Measurements from ENCODE around the gene CABP7.

CABP7 gene

DNA sequence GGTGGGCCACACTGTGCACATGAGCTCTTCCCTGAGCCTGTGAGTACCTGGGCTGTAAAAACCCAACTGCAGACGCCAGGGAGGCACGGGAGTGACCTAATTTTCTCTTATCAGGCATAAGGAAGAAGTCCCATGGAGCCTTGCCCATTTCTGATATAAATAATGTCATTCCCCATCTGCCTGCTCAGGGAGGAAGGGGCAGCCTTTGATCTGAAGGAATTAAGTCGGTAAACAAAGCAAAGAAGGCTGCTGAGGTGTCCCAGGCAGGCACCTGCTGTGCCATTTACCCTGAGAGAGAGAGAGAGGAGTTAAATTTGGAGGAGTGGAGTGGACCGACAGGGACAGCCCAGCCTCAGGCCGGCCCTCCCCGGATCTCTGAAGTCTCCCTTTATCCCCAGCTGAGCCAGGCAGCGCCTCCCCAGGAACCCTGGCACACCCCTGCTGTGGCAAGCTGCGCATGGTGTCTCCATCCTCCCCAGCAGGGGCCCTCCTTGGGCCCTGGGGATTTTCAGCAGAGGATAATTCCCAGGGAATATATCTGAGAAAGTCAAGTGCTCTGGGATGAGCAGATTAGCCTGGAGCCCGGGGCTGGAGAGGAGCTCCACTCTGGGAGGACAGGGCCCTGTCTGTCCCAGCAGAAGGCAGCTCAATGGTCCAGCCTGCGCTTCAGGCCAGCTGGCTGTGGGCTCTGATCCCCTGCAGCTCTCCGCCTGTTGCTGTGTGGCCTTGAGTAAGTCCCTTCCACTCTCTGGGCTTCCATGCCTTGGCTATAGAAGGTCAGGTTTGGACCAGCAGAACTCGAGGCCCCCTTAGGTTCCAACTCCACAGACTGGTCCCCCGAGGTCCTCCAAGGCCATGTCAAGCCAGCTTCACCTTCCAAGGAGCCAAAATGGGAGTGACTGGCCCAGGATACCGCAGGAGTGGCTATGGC, 17.5 kb upstream of the CABP7 start:
- DNase-seq (ENCODE audit: low read depth in 2 of 2), result no peak

DNA sequence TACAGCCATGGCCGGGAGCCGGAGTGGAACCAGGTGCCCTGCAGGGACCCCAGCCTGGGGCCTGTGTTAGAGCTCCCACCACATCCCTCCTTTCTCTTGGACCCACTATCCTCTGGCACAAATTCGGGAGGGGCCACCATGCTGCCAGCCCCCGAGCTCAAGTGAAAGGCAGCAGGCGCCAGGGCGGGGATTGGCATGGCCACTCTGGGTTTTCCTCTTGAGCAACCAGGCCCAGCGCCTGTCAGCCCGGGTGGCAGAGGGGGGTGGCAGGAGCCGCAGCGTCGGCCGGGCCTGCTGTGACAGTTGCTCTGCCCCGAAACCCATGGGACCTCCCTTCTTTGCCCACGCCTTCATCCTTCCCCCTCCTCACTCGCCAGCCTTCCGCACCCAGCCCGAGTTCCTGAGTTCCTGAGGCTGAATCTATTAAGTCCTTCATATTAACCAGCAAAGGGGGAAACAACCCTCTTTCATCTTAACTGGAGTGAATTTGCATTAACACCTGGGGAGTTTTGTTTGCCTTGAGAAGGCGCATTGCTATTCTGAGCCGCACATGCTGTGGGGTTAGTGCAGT, 16.8 kb upstream of the CABP7 start:
- DNase-seq (ENCODE audit: low read depth in 2 of 2), result no peak

DNA sequence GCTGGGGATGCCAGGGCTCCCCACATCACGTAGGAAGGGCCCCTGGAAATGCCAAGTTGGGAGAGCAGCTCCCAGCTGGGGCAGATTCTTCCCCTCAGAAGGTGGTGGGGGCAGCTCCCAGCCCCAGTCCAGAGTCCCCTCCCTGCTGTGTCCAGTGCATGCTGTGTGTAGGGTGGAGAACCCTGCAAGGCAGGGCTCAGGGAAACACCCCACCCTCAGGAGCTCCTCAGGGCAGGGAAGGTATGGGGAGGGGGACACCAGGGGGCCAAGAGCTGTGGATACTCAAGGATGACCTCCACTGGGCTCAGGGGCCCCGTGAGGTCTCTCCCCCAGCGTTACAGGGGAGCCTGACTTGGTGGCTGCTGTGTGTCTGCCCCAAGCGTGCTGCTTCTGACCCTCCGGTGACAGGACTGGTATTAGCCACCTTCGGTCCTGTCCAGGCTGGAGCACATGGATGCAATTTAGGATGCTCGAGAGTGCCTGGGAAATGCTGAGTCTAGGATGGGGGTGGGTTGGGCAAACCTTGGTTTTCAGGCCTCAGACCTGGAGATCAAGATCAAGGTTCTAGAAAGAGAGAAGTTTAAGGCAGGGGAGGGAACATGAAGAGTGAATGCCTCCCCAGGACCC, 16.1 kb upstream of the CABP7 start:
- DNase-seq (ENCODE audit: low read depth in 2 of 2), result no peak

DNA sequence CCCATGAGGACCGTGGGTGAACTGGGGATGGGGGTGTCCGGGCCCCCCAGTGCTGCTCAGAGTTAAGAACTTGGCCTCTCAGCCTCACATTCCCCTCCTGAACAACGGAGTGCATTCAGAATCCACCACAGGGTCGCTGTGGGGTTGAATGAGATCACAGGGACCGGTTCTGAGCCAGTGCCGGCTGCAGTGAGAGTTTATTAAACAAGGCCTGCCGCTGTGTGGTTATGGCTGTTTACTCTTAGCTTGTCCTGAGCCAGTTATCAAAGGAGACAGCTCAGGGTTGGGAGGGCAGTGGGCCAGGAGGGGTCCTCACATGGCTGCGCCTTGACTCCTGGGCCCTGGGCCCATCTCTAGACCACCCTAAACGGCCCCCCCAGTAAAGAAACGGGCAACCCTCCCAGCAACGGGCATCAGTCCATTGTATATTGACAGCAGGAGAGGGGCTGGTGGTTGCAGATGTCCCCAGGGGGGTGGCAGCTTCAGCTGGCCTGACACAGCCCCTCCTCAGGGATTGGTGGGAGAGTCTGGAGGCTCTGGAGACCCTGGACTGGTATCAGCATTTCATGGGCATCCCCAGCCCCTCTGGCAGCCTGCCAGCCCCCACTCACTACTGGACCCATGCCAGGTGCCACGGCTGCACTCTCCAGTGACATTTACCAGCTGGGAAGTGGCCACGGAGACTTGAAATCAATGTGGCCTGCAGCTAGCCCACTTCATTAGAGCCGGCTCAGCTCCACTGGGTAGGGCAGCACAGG, 15.1 kb upstream of the CABP7 start:
- DNase-seq (ENCODE audit: low read depth in 2 of 2), result no peak

DNA sequence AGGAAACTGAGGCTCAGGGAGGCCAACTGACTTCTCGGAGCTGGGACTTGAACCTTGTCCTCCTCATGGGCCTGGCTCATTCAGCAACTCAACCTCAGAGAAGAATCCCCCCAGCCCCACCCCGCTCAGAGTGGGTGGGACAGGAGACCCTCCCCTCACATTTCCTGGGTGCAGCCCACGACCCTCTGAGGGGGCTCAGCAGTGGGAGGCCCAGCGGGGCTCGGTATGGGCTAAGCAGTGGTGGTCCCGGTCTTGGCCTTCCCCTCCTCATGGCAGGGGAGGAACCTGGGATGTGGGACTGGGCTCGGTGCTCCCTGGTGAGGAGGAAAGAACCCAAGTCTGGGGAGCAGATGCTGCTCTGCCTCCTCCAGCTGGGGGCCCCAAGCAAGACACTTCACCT, 14.2 kb upstream of the CABP7 start:
- no peak for DNase-seq (ENCODE audit: low read depth in 2 of 2)

DNA sequence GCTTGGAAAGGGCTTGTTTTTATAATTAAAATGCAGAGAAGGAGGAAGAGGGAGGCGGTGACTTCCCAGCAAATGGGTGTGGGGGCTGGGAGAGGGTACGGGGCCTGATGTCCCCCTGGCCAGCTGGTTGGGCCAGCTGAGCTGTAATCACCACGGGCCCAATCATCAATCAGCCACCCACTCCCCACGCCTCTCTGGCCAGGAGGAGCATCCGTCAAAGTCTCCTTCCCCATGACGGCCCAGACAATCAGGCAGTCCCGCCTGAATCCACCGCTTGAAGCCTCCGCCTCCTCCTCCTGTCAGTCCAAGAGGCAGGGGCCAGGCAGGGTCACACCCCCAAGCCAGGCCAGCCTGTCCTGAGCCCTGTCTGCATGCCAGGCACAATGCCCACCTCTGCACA, 13.3 kb upstream of the CABP7 start:
- no peak for DNase-seq (ENCODE audit: low read depth in 2 of 2)

DNA sequence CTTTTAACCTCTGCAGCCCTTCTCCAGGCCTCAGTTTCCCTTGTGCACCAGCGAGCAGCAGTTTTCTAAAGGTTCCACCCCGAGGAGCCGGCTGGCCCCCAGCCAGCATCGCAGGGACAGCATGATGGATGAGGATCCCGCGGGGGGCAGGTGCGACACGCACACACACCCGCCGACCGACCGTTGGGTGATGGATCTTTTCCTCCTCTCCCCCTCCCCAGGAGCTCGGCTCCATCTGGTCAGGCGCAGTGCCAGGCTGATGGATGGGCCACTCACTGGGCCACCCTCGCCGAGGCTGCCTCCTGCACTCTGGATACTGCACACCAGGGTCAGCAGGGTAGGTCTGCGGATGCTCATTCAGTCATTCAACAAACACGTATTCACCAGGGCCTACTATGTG, 12.8 kb upstream of the CABP7 start:
- DNase-seq (ENCODE audit: low read depth in 2 of 2), result no peak

DNA sequence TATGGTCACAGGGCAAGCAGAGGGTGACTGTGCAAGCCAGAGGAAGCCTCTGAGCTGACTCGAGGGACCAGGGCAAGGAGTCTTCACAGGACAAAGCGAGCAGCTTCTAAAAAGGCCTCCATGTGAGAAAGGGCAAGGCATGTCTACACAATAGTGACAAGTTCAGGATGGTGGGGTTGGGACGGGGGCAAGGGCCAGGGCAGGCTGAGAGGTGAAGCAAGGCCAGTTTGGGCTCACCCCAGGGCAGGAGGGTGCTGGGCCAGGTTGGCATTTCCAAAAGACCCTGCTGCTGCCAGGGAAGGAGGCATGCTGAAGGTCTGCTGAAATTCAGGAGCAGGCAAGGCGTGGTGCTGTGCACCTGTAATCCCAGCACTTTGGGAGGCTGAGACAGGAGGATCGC, 12.3 kb upstream of the CABP7 start:
- DNase-seq (ENCODE audit: low read depth in 2 of 2), result no peak

DNA sequence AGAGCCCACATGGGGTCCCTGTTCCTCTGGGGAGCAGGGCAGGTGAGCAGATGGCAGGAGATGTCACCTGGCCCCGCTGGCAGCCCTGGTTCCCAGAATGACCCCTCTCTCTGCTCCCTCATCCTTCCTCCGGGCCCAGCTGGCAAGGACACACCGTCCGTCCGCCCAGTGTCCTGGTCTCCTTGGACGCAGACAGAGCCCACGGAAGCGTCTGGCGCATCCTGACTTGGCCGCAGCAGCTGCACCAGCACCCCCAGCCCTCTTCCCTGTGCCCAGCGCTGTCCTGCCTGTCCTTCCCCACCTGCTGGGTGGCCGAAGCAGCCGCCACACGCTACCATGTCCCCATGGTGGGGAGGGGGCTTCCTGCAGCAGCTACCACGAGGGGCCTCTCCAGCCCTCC, 9.6 kb upstream of the CABP7 start:
- no peak for DNase-seq (ENCODE audit: low read depth in 2 of 2)

DNA sequence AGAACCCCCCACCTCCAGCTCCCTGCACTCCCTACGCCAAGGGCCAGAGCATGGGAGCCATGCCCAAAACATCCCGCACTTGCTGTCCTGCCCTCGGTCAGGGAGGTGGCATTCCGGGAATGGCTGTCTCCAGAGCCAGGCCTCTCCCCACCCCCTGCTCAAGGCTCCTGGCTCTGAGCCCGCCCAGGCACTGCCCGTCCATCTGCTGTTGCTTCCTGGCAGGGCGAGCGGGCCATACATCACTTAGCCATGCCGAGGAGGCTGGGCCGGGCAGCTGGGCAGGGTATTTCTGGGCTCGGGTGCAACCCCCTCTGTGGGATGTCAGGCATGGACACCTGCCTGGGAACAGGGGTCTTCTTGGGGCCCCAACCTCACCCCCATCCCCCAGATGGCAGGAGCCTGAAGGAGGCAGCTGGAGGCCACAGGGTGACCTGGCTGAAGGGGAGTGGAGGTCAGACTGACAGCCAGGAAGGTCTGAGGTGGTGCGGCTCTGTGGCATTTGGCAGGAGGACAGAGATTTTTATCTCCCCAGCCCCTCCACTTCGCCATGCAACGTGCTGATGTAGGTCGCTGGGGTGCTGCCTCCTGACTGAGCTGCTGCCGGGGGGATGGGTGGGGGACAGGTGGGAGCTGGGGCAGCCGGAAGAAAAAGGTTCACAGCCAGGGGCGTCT, 8.7 kb upstream of the CABP7 start:
- no peak for DNase-seq (ENCODE audit: low read depth in 2 of 2)

DNA sequence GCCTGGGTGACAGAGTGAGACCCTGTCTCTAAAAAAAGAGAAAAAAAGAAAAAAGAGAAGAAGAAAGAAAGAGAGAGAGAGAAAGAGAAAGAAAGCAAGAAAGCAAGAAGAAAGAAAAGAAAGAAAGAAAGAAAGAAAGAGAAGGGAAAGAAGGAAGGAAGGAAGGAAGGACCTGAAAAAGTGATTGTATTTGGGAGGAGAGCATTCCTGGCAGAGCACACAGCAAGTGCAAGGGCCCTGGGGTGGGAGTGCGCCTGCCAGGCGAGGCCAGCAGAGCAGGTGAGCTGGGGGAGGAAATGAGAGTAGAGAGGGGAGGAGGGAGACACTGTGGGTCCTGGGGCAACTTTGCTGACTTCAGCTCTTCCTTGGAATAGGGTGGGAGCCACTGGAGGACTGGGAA, 7.7 kb upstream of the CABP7 start:
- DNase-seq (ENCODE audit: low read depth in 2 of 2), result no peak

DNA sequence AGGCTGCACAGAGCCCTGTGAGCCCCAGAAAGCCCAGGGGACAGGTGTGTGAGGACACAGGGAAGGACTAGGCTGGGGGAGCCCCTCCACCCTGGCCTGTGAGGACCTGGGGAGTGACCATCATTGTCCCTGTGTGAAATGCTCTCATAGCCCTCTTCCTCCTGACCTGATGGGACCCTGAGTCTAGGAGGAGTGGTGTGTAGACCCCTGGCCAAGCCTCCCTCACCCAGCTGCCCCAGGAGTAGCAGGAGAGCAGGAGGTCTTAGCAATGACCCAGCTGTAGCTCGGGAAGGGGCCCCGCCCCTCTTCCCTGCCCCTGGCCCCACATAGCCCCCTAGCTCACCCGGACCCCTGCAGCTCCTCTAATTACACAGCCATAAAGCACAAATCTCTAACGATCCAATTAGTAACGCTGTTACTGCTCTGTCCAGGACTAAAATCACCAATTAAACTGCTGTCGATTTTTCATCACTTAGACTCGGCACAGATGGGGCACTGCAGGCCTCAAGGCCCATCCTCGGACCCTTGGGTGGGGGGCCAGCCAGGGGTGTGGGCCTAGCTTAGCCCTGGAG, 6.6 kb upstream of the CABP7 start:
- DNase-seq (ENCODE audit: low read depth in 2 of 2), result no peak

DNA sequence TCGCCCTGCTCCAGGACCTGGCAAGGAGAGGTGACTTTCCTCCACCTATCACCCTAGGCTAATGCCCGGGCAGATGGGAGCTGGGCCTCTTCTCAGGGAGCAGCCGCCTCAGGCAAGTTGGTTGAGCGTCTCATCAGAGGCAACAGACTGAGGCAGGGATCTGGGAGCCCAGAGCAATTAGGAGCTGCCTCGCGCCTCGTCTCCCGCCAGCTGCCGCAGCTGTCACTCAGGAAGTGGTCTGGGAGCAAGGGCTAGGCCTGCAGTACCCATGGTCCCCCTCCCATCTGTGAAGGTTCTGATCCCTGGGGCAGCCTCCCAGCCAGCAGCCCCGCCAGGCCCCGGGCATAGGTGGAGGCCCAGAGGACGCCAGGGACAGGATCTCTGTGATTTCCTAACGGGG, 4.6 kb upstream of the CABP7 start:
- no peak for DNase-seq (ENCODE audit: low read depth in 2 of 2)

DNA sequence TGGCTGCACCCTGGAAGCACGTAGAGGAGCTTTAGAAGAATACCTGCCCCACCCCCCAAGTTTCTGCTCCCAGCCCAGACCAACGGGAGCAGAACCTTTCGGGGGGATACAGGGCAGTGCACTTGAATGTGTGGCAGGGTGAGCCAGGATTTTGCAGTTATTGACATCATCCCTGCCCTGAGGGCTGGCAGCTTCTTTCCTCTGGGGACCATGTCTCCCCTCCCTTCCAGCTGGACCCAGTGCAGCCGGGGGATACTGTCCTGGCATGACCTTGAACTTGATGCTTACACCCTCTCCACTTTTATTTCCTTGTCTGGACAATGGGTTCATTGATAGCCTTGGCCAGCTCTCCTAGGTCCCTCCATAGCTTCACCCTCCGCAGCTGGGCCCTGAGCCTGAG, 4.1 kb upstream of the CABP7 start:
- no peak for DNase-seq (ENCODE audit: low read depth in 2 of 2)

DNA sequence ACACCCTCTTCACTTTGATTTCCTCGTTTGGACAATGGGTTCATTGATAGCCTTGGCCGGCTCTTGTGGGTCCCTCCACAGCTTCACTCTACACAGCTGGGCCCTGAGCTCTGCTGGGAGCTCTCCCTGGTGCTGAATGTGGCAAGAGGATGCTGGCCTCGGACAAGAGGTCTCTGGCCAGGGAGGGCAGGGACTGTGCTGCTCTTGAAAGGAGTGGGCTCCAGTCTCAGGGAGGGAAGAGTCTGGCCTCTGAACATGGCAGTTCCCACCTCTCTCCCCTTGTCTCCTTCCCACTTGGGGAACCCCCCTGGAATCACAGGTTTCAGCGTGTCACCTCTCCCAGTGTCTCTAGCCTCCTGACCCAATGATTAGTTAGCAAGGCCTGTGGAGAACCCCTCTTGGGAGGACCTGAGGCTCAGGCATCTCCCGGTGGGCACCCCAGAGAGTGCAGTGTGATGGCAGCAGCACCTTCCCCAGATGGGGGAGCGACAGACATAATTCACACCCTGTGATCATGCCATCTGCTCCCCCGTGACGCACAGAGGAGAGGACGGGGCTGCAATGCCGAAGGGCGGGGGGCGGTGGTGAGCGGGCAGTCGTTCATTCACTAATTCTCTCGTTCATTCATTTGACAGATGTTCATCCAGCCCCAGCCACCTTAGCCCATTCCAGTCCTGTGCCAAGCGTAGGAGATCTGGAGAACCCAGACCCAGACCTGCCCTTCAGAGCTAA, 2.8 kb upstream of the CABP7 start:
- DNase-seq (ENCODE audit: low read depth in 2 of 2), result peak in 1 of 2 donors; percentile 9

DNA sequence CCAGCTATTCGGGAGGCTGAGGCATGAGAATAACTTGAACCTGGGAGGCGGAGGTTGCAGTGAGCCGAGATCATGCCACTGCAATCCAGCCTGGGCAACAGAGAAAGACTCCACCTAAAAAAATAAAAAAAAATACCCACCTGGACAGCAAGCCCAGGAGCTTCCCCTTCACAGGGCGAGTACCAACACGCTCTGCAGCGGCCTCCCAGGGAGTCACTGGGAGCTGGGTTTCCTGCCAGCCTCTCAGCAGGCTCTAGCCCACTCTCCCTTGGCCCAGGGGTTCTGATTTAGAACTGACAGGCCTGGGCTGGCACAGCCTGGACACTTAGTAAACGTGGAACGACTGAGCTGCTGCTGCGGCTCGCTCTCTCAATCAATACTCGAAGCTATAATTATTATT, 2.0 kb upstream of the CABP7 start:
- DNase-seq (ENCODE audit: low read depth in 2 of 2), result no peak

DNA sequence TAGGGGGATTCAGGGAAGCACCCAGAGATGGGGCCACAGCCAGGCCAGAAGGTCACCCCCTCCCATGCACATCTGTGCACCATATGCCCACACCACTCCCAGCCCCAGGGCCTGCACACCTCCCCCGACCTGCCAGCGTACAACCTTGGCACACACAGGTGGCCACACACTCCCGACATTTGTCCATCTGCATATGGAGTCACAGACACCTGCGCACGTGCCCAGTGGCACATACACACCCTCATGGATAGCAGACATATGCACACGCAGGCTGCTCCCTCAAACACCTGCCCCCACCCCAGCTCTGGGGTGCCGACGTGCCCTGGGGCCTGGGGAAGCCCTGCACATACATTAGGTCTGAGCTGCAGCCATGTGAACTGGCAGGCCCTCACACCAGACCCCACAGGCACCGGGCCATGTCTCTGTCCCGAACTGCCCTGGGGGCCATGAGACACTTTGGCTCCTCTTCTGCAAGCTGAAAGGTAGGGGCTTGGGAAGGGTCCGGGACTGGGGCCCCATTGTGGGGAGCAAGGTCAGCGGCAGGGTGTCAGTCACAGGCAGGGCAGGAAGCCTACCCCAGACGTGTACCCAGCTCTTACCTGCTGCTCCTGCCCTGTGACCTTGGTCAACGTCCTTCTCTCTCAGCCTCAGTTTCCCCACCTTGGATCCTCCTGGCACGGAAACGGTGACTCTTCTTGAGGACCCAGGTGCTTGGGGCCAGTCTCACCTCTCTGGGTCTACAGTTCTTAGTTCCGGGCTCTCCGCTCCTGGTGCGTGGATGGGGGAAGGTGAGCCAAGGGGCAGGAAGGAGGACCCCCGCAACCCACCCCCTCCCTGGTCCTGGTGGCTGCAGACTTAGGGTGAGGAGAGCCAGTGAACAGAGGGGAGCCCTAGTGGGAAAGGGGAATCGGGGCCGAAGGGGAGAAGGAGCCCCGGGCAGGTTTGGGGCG, 579 bp upstream of the CABP7 start:
- DNase-seq (ENCODE audit: low read depth in 2 of 2), result no peak

DNA sequence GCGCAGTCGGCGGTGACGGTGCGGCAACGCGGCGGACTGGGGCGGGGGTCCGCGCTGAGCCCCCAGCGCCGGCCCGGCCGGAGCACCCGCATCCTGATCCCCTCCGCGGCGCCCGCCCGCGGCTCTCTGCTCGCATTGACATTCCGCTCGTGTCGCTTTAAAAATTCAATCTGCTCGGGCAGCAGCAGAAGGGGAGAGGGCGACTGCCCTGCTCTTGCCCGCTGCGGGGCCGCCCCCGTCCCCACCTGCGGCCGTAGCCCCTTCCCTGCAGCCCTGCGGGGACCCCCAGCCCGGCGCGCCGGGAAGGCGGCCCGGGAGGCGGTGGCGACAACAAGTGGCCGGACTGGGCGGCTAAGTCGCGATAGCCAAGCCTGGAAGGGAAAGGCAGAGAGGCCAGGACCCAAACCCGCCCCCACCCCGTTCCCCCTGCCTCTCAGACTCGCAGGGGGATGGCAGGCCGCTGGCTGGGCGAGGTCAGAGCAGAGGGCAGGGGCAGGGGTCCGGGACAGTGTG, 1.1 kb downstream of the CABP7 start:
- DNase-seq (ENCODE audit: low read depth in 2 of 2), result no peak

DNA sequence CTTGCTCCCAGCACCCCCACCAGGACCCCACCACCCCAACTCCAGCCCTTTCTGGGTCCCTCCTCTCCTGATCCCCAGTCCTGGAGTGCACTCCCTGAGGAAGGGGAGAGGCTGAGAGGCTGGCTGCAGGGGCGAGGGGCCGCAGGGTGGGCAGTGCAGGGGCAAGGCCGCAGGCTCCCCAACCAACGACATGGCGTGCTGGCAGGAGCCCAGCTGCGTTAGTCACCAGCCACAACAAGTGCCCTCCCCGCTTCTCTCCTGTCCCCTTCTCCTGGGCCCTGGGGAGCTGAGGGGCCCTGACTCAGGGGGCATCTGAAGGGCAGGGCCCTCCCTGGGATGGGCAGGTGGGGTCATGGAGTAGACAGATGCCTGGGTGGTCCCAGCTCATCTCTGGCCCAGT, 2.3 kb downstream of the CABP7 start:
- no peak for DNase-seq (ENCODE audit: low read depth in 2 of 2)
